KOPT-K1 (cell line): ENCODE data around the gene CHST10.
"Not testable (repeated sequence)": the region's sequence is repeated elsewhere in the genome, so short reads cannot be mapped to it uniquely, and the experiment has no call there.

Experiments
- H3K27ac ChIP-seq: fragments of 200-600 bp; sonication (generic); 2 replicates; pipeline ENCODE4 v1.5.1; 2016; ENCODE audit warnings: antibody characterized with exemption, mild to moderate bottlenecking, low read depth, low read length; ENCODE audit not compliant: poor library complexity, severe bottlenecking
- H3K36me3 ChIP-seq: fragments of 200-600 bp; sonication (generic); 2 replicates; pipeline ENCODE4 v1.5.1; 2017; ENCODE audit warnings: antibody characterized with exemption, mild to moderate bottlenecking, low read length, moderate library complexity; ENCODE audit not compliant: insufficient read depth
- H3K9me3 ChIP-seq: fragments of 200-600 bp; sonication (generic); 2 replicates; pipeline ENCODE4 v1.5.1; 2017; ENCODE audit warnings: antibody characterized with exemption, low read length, mild to moderate bottlenecking; ENCODE audit not compliant: insufficient read depth, poor library complexity, severe bottlenecking

CHST10 gene

GRCh38 chr2:100345144-100345543 is 72.3 kb downstream of the CHST10 start:
- H3K9me3 ChIP-seq = peaks cover 45% of the 10 kb centered on the region
- not testable (repeated sequence) for H3K36me3 ChIP-seq, H3K27ac ChIP-seq

DNA sequence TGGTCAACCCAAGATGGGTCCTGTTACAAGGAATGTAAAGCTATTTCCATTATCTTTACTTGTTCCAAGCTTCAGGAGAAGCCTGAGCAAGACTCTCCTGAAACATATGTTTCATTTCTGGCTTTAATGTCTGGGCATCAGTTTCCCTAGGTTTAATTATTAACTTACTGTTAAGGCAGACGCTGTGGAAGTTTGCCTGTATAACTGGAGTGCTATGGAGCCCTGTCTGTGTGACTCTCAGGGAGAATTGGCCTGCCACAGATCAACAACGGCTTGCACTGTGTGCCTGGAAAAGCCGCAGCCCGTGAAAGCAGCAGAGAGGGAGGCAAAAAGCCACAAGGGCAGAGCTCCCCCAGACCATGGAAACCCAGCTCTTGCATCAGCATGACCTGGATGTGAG is 73.0 kb downstream of the CHST10 start:
- H3K27ac ChIP-seq = no peak overlapping the region
- H3K9me3 ChIP-seq = peaks cover 40% of the 10 kb centered on the region
- H3K36me3 ChIP-seq = no peaks in the 10 kb centered on the region

DNA sequence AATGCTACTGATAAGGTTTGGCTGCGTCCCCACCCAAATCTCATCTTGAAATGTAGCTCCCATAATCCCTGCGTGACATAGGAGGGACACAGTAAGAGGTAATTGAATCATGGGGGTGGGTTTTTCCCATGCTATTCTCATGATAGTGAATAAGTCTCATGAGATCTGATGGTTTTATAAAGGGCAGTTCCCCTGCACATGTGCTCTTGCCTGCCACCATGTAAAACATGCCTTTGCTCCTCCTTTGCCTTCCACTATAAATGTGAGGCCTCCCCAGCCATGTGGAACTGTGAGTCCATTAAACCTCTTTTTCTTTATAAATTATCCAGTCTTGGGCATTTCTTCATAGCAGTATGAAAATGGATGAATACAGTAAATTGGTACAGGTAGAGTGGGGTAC is 75.0 kb downstream of the CHST10 start:
- H3K27ac ChIP-seq = not testable (repeated sequence)

More for the DNA sequence above, 75.0 kb downstream of the CHST10 start:
- H3K36me3 ChIP-seq = not testable (repeated sequence)
- H3K9me3 ChIP-seq = peaks cover 40% of the 10 kb centered on the region
